Endothelial cell of umbilical vein (primary cell): Measurements from ENCODE around the gene SMAD3. TPM values are rescaled to one million over a fixed set of nuclear protein-coding genes. Genes with fewer than 3 reads are reported as not detected.

Experiments
- BruUV-seq: library from RNA; stranded (reverse); fragments of 400-500 nt; replicated peaks from 2 replicates; lab custom pipeline; 2021; lab: Mats Ljungman, UMichigan
- CTCF ChIA-PET: fragments of 300-600, 350-600 bp; sonication (Branson Sonifier 250); formaldehyde crosslinking; loops from one replicate; lab custom pipeline; 2021; ENCODE audit warnings: antibody characterized with exemption, inconsistent platforms; lab: Charles Lee
- POLR2A ChIA-PET: fragments of 300-600, 350-600 bp; sonication (Branson Sonifier 250); formaldehyde crosslinking; loops from one replicate; lab custom pipeline; 2021; ENCODE audit warnings: antibody characterized with exemption, inconsistent platforms; lab: Charles Lee
- DNase-seq: peaks from one replicate; pipeline ENCODE4 v3.0.0-alpha.2; 2011; ENCODE audit warnings: low read depth, low spot score
- FAIRE-seq: peaks from 2 replicates; lab custom pipeline; 2011; peaks lifted over from hg19 to GRCh38; lab: Jason Lieb, UNC
- H2AFZ ChIP-seq: 2 replicates; pipeline ENCODE4 v1.6.0; 2012; ENCODE audit warnings: low read depth, low read length, control low read depth, inconsistent platforms
- H3K27ac ChIP-seq: 2 replicates; pipeline ENCODE4 v1.5.1; 2011; ENCODE audit warnings: low read depth, mild to moderate bottlenecking, control low read depth, low read length, moderate library complexity; ENCODE audit not compliant: insufficient read depth
- H3K27me3 ChIP-seq, 2 experiments: 2 replicates each; pipeline versions ENCODE4 v1.6.0 to v1.6.1; 2011; ENCODE audit warnings: low read length in 2 of 2, mixed read lengths in 1 of 2; ENCODE audit not compliant: control insufficient read depth in 2 of 2, insufficient read depth in 2 of 2
- H3K36me3 ChIP-seq, 2 experiments: 2 replicates in 1 of 2; 3 replicates in 1 of 2; pipeline ENCODE4 v1.5.1; 2011; ENCODE audit warnings: low read length in 2 of 2, mild to moderate bottlenecking in 1 of 2, moderate library complexity in 1 of 2; ENCODE audit not compliant: control insufficient read depth in 2 of 2, insufficient read depth in 2 of 2; ENCODE audit errors: extremely low read depth in 1 of 2
- H3K4me1 ChIP-seq: 3 replicates; pipeline ENCODE4 v1.5.1; 2011; ENCODE audit warnings: mild to moderate bottlenecking, low read length; ENCODE audit not compliant: control insufficient read depth, insufficient read depth; ENCODE audit errors: extremely low read depth
- H3K4me2 ChIP-seq: 2 replicates; pipeline ENCODE4 v1.6.1; 2011; ENCODE audit warnings: low read length, control low read depth, mixed read lengths; ENCODE audit not compliant: insufficient read depth
- H3K4me3 ChIP-seq, 3 experiments: fragments of 200-600 bp in 1 of 3; sonication (generic), shearing (Covaris generic) in 1 of 3; replicated peaks in 1 of 3; 2 replicates each; pipeline ENCODE4 v1.5.1; 2011 to 2016; ENCODE audit warnings: control low read depth in 3 of 3, low read length in 3 of 3, mild to moderate bottlenecking in 2 of 3, inconsistent platforms in 1 of 3, low read depth in 1 of 3, moderate library complexity in 1 of 3; ENCODE audit not compliant: insufficient read depth in 1 of 3
- H3K79me2 ChIP-seq: 2 replicates; pipeline ENCODE4 v1.6.0; 2012; ENCODE audit warnings: low read length, inconsistent platforms; ENCODE audit not compliant: control insufficient read depth, insufficient read depth
- H3K9ac ChIP-seq: replicated peaks from 2 replicates; pipeline ENCODE3; 2011; ENCODE audit warnings: low read length, control low read depth; ENCODE audit not compliant: insufficient read depth; ENCODE audit errors: extremely low read depth
- H3K9me1 ChIP-seq: replicated peaks from 3 replicates; pipeline ENCODE4 v1.6.0; 2011; ENCODE audit warnings: mild to moderate bottlenecking, low read length; ENCODE audit not compliant: control insufficient read depth, insufficient read depth; ENCODE audit errors: extremely low read depth
- H3K9me3 ChIP-seq: replicated peaks from 2 replicates; pipeline ENCODE4 v1.5.1; 2012; ENCODE audit warnings: low read length, inconsistent platforms; ENCODE audit not compliant: control insufficient read depth, insufficient read depth
- H4K20me1 ChIP-seq: replicated peaks from 2 replicates; pipeline ENCODE3; 2011; ENCODE audit warnings: mild to moderate bottlenecking, low read length; ENCODE audit not compliant: control insufficient read depth, insufficient read depth; ENCODE audit errors: extremely low read depth
- CTCF ChIP-seq, 2 donors: IDR thresholded peaks; 1 replicate in 1 of 2; 2 replicates in 1 of 2; pipeline ENCODE4 v1.5.1; 2011; ENCODE audit warnings: low read length in 2 of 2, mild to moderate bottlenecking in 2 of 2, moderate library complexity in 2 of 2, control low read depth in 1 of 2, inconsistent platforms in 1 of 2, low read depth in 1 of 2; ENCODE audit not compliant: insufficient read depth in 1 of 2; ENCODE audit errors: extremely low read depth in 1 of 2
- EZH2 ChIP-seq: IDR thresholded peaks from 2 replicates; pipeline ENCODE4 v1.6.1; 2012; ENCODE audit warnings: borderline replicate concordance, low read depth, mild to moderate bottlenecking, moderate library complexity, low read length, inconsistent platforms; ENCODE audit not compliant: severe bottlenecking
- FOS ChIP-seq: IDR thresholded peaks from 2 replicates; pipeline ENCODE4 v1.6.1; 2011; ENCODE audit warnings: mild to moderate bottlenecking, low read length, moderate library complexity, borderline replicate concordance; ENCODE audit not compliant: insufficient read depth
- GATA2 ChIP-seq: IDR thresholded peaks from 2 replicates; pipeline ENCODE4 v1.7.0; 2011; ENCODE audit warnings: low read depth, mild to moderate bottlenecking, moderate library complexity, mixed read lengths, low read length; ENCODE audit not compliant: insufficient read length, insufficient read depth
- JUN ChIP-seq: IDR thresholded peaks from 2 replicates; pipeline ENCODE4 v1.6.1; 2011; ENCODE audit warnings: borderline replicate concordance, low read depth; ENCODE audit not compliant: insufficient read length, insufficient read depth
- MAX ChIP-seq: IDR thresholded peaks from 2 replicates; pipeline ENCODE4 v1.6.1; 2011; ENCODE audit not compliant: insufficient read depth, insufficient read length
- MYC ChIP-seq: IDR thresholded peaks from one replicate; pipeline ENCODE4 v1.6.1; 2011; ENCODE audit warnings: mild to moderate bottlenecking, low read depth, low read length
- POLR2A ChIP-seq: IDR thresholded peaks from 2 replicates; pipeline ENCODE4 v1.6.1; 2012; ENCODE audit warnings: low read depth, mild to moderate bottlenecking, control low read depth, low read length
- POLR2AphosphoS5 ChIP-seq: IDR thresholded peaks from 2 replicates; pipeline ENCODE4 v1.6.1; 2012; ENCODE audit warnings: low read depth, mild to moderate bottlenecking, control low read depth, low read length, moderate library complexity; ENCODE audit not compliant: insufficient read depth
- dilution Hi-C: fragments of 300-500 bp; cut with MboI; formaldehyde crosslinking; loops from one replicate; pipeline ENCODE4 v1.15.0; 2019; ENCODE audit warnings: low sequenced_read_pairs; ENCODE audit not compliant: extremely low pct_ligation_motif_present
- intact Hi-C: fragments of 100-400 bp; cut with micrococcal nuclease; formaldehyde crosslinking; loops from one replicate; pipeline ENCODE4 v1.10.0; 2022
- polyA plus RNA-seq, 4 experiments: library from polyadenylated mRNA; depleted of rRNA in 3 of 4; stranded (reverse) in 3 of 4; unstranded in 1 of 4; fragments of >200 nt; gene quantifications; 2 replicates each; pipeline versions ENCODE4 v1.2.1 to v1.2.3, GENCODE V29; 2011 to 2012; ENCODE audit warnings: missing spikeins in 1 of 4
- total RNA-seq: library from RNA; stranded (reverse); gene quantifications from 2 replicates; pipeline ENCODE4 v1.2.3, GENCODE V29; 2021

Gene SMAD3
- total and polyA plus RNA-seq, 2 donors (not counting 3 experiments of a cell fraction or from before 2014, with no cell fraction given) = 56.4 to 88.2 TPM

- CTCF ChIA-PET = interaction anchor here (0.7 to 1.8 kb wide), 6 partner anchors 9 to 53 kb away, joined by 3 to 11 read pairs (median 4); no protein-coding TSS in a partner anchor
- H3K79me2 ChIP-seq = peaks cover 93% of the 10 kb centered on the region
- FAIRE-seq = peak; percentile 64
- no peaks in the 10 kb centered on the region for H3K36me3 ChIP-seq
- peak overlapping the region; percentile 78 for H3K27ac ChIP-seq
- POLR2A ChIA-PET = interaction anchor here (1.3 kb wide), 1 partner anchor 11 kb away, joined by 3 read pairs; no protein-coding TSS in a partner anchor
- no peaks in the 10 kb centered on the region for H3K9me1 ChIP-seq
- intact Hi-C loops (no loop called here), dilution Hi-C loops (no loop called here)
- H3K27me3 ChIP-seq = no peaks in the 10 kb centered on the region
- TF ChIP-seq GATA2 (no peak), MYC (no peak), CTCF (IDR thresholded peaks at IDR 0.05; ENCODE audit: extremely low read depth in 1 of 2, insufficient read depth in 1 of 2, low read depth in 1 of 2, low read length in 2 of 2) (no peak), EZH2 (no peak), MAX (no peak), FOS (no peak), POLR2A (no peak), POLR2AphosphoS5 (no peak), JUN (no peak)
- no peak overlapping the region for H3K4me2 ChIP-seq
- H3K9me3 ChIP-seq = no peaks in the 10 kb centered on the region
- H3K9ac ChIP-seq = peak overlapping the region; percentile 26
- no peaks in the 10 kb centered on the region for H4K20me1 ChIP-seq
- H3K4me1 ChIP-seq = peaks cover 60% of the 10 kb centered on the region
- H2AFZ ChIP-seq = no peak overlapping the region
- peak; percentile 76 for DNase-seq
- no peak overlapping the region for H3K4me3 ChIP-seq
- no TSS peak for BruUV-seq
These were observed 51.3 kb downstream of the SMAD3 start for GRCh38 chr15:67116742-67117141.
